K562 (cell line): ENCODE measurements around the gene PDE11A. TPM values are rescaled to one million over a fixed set of nuclear protein-coding genes. Genes with fewer than 3 reads are reported as not detected.

Experiments used
- ERF ChIP-seq: fragments of 450-650 bp; formaldehyde crosslinking; IDR thresholded peaks from 2 replicates; pipeline ENCODE4 v1.4.0; 2020; ENCODE audit warnings: mild to moderate bottlenecking, mixed read lengths
- FOXP1 ChIP-seq: sonication (generic); formaldehyde crosslinking; IDR thresholded peaks from 2 replicates; pipeline ENCODE4 v1.8.0; 2022; ENCODE audit warnings: mild to moderate bottlenecking, missing genetic modification reagents
- MTA1 ChIP-seq: fragments of 450-650 bp; IDR thresholded peaks from 2 replicates; pipeline ENCODE4 v1.6.1; 2017; ENCODE audit warnings: borderline replicate concordance
- RBM22 ChIP-seq: fragments of 200-400 bp; formaldehyde crosslinking; IDR thresholded peaks from 2 replicates; pipeline ENCODE4 v1.6.1; 2018; ENCODE audit warnings: low read length, low read depth; ENCODE audit not compliant: poor library complexity, severe bottlenecking
- SP1 ChIP-seq: sonication (generic); formaldehyde crosslinking; IDR thresholded peaks from 2 replicates; pipeline ENCODE4 v1.8.1; 2022; ENCODE audit warnings: mild to moderate bottlenecking, missing genetic modification reagents
- STAT5A ChIP-seq: IDR thresholded peaks from 2 replicates; pipeline ENCODE4 v1.6.1; 2012; ENCODE audit warnings: low read length, inconsistent platforms, borderline replicate concordance
- ZBTB12 ChIP-seq: fragments of 250-450 bp; sonication (Bioruptor Pico); IDR thresholded peaks from 2 replicates; pipeline ENCODE4 v1.4.0; 2020
- ZNF224 ChIP-seq: sonication (generic); formaldehyde crosslinking; IDR thresholded peaks from 2 replicates; pipeline ENCODE4 v1.8.0; 2022; ENCODE audit warnings: mild to moderate bottlenecking, missing genetic modification reagents
- ZNF507 ChIP-seq: conservative IDR thresholded peaks from 2 replicates; pipeline ENCODE4 v1.6.1; 2017; ENCODE audit warnings: missing genetic modification characterization, missing compliant biosample characterization
- ZNF586 ChIP-seq: fragments of 450-650 bp; formaldehyde crosslinking; conservative IDR thresholded peaks from 2 replicates; pipeline ENCODE4 v1.4.0; 2020; ENCODE audit warnings: mild to moderate bottlenecking, moderate library complexity
- polyA plus RNA-seq, 8 experiments: library from polyadenylated mRNA; depleted of rRNA in 4 of 8; stranded (reverse) in 5 of 8; unstranded in 3 of 8; fragments of >200 nt; fragmentation: Nextera tagmentation in 2 of 8; fragmentation: Illumina TruSeq in 1 of 8; extraction: Ambion mirVana in 2 of 8; extraction: Trizol in 1 of 8; gene quantifications; 2 replicates each; pipeline versions ENCODE4 v1.2.1 to v1.2.3, GENCODE V29; 2011 to 2014; ENCODE audit warnings: inconsistent platforms in 1 of 8, missing spikeins in 1 of 8
- total RNA-seq, 7 experiments: library from RNA; depleted of rRNA in 6 of 7; stranded (reverse); fragments of >200 nt in 6 of 7; fragmentation: Illumina TruSeq in 2 of 7; extraction: Trizol in 2 of 7; gene quantifications; 2 replicates each; pipeline versions ENCODE4 v1.2.1 to v1.2.3, GENCODE V29; 2011 to 2021; ENCODE audit warnings: low replicate concordance in 1 of 7
- TF ChIP-seq, protein P1 (sequence below), 2 experiments: fragments of 150-350 bp in 1 of 2; IDR thresholded peaks; 2 replicates each; pipeline ENCODE4 v1.6.1; 2012 to 2016; ENCODE audit warnings: low read depth in 2 of 2, low read length in 2 of 2, mild to moderate bottlenecking in 1 of 2, moderate library complexity in 1 of 2
- TF ChIP-seq, protein P2 (sequence below): fragments of 450-650 bp; IDR thresholded peaks from 2 replicates; pipeline ENCODE4 v1.6.1; 2017; ENCODE audit warnings: antibody characterized with exemption, mild to moderate bottlenecking
- TF ChIP-seq, protein P3 (sequence below): IDR thresholded peaks from 3 replicates; pipeline ENCODE4 v1.6.1; 2011; ENCODE audit warnings: borderline replicate concordance, mild to moderate bottlenecking, moderate library complexity; ENCODE audit not compliant: insufficient read length; ENCODE audit errors: extremely low read depth

Gene PDE11A
- total and polyA plus RNA-seq, 9 of the 15 experiments (the other 6 are each of a cell fraction or from before 2014, with no cell fraction given): 3.2 to 22.1 (median 5.7) TPM

- TF ChIP-seq, protein P1, sequence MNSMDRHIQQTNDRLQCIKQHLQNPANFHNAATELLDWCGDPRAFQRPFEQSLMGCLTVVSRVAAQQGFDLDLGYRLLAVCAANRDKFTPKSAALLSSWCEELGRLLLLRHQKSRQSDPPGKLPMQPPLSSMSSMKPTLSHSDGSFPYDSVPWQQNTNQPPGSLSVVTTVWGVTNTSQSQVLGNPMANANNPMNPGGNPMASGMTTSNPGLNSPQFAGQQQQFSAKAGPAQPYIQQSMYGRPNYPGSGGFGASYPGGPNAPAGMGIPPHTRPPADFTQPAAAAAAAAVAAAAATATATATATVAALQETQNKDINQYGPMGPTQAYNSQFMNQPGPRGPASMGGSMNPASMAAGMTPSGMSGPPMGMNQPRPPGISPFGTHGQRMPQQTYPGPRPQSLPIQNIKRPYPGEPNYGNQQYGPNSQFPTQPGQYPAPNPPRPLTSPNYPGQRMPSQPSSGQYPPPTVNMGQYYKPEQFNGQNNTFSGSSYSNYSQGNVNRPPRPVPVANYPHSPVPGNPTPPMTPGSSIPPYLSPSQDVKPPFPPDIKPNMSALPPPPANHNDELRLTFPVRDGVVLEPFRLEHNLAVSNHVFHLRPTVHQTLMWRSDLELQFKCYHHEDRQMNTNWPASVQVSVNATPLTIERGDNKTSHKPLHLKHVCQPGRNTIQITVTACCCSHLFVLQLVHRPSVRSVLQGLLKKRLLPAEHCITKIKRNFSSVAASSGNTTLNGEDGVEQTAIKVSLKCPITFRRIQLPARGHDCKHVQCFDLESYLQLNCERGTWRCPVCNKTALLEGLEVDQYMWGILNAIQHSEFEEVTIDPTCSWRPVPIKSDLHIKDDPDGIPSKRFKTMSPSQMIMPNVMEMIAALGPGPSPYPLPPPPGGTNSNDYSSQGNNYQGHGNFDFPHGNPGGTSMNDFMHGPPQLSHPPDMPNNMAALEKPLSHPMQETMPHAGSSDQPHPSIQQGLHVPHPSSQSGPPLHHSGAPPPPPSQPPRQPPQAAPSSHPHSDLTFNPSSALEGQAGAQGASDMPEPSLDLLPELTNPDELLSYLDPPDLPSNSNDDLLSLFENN (IDR thresholded peaks at IDR 0.05; ENCODE audit: low read depth in 2 of 2, low read length in 2 of 2): 0 out of 4 replicates have a peak, but pooled peaks of 1 of the 2 experiments have one; percentile 31
- TF ChIP-seq ERF (CRISPR knock-in tag): no peak
- no peak for TF ChIP-seq ZNF586 (CRISPR knock-in tag)
- TF ChIP-seq ZNF507: no peak
- TF ChIP-seq, protein P2, sequence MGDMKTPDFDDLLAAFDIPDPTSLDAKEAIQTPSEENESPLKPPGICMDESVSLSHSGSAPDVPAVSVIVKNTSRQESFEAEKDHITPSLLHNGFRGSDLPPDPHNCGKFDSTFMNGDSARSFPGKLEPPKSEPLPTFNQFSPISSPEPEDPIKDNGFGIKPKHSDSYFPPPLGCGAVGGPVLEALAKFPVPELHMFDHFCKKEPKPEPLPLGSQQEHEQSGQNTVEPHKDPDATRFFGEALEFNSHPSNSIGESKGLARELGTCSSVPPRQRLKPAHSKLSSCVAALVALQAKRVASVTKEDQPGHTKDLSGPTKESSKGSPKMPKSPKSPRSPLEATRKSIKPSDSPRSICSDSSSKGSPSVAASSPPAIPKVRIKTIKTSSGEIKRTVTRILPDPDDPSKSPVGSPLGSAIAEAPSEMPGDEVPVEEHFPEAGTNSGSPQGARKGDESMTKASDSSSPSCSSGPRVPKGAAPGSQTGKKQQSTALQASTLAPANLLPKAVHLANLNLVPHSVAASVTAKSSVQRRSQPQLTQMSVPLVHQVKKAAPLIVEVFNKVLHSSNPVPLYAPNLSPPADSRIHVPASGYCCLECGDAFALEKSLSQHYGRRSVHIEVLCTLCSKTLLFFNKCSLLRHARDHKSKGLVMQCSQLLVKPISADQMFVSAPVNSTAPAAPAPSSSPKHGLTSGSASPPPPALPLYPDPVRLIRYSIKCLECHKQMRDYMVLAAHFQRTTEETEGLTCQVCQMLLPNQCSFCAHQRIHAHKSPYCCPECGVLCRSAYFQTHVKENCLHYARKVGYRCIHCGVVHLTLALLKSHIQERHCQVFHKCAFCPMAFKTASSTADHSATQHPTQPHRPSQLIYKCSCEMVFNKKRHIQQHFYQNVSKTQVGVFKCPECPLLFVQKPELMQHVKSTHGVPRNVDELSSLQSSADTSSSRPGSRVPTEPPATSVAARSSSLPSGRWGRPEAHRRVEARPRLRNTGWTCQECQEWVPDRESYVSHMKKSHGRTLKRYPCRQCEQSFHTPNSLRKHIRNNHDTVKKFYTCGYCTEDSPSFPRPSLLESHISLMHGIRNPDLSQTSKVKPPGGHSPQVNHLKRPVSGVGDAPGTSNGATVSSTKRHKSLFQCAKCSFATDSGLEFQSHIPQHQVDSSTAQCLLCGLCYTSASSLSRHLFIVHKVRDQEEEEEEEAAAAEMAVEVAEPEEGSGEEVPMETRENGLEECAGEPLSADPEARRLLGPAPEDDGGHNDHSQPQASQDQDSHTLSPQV: peak; percentile 68; the same call in 1 of the 2 replicates
- no peak for TF ChIP-seq ZNF224 (CRISPR knock-in tag)
- TF ChIP-seq, protein P3, sequence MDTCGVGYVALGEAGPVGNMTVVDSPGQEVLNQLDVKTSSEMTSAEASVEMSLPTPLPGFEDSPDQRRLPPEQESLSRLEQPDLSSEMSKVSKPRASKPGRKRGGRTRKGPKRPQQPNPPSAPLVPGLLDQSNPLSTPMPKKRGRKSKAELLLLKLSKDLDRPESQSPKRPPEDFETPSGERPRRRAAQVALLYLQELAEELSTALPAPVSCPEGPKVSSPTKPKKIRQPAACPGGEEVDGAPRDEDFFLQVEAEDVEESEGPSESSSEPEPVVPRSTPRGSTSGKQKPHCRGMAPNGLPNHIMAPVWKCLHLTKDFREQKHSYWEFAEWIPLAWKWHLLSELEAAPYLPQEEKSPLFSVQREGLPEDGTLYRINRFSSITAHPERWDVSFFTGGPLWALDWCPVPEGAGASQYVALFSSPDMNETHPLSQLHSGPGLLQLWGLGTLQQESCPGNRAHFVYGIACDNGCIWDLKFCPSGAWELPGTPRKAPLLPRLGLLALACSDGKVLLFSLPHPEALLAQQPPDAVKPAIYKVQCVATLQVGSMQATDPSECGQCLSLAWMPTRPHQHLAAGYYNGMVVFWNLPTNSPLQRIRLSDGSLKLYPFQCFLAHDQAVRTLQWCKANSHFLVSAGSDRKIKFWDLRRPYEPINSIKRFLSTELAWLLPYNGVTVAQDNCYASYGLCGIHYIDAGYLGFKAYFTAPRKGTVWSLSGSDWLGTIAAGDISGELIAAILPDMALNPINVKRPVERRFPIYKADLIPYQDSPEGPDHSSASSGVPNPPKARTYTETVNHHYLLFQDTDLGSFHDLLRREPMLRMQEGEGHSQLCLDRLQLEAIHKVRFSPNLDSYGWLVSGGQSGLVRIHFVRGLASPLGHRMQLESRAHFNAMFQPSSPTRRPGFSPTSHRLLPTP: no peak
- TF ChIP-seq STAT5A: no peak
- TF ChIP-seq ZBTB12 (CRISPR knock-in tag): no peak
- TF ChIP-seq MTA1: no peak
- TF ChIP-seq RBM22: no peak
- TF ChIP-seq FOXP1 (CRISPR knock-in tag): no peak
- TF ChIP-seq SP1 (CRISPR knock-in tag): no peak
Observed at GRCh38 chr2:177682836-177683660, 389.5 kb downstream of the PDE11A start (continued).
